ENCODE data around the gene NBPF4.
"Not testable (repeated sequence)": the region's sequence is repeated elsewhere in the genome, so short reads cannot be mapped to it uniquely, and the experiment has no call there.

NBPF4 gene

GRCh38 chr1:108211014-108211413 is 32.9 kb downstream of the NBPF4 start:
- no peak for DNase-seq (ENCODE audit: low read depth)

- DNase-seq (ENCODE audit: low read depth), result no peak
Observed at GRCh38 chr1:108209456-108210108, 34.3 kb downstream of the NBPF4 start.

GRCh38 chr1:108208724-108209446 is 35.0 kb downstream of the NBPF4 start:
- no peak for DNase-seq (ENCODE audit: low read depth)

- not testable (repeated sequence) for DNase-seq (ENCODE audit: low read depth)
Observed at GRCh38 chr1:108203582-108203981, 40.3 kb downstream of the NBPF4 start.

GRCh38 chr1:108201687-108202086 is 42.2 kb downstream of the NBPF4 start:
- DNase-seq (ENCODE audit: low read depth), result no peak

- DNase-seq (ENCODE audit: low read depth), result peak; percentile 81
Observed at GRCh38 chr1:108200687-108201051, 43.2 kb downstream of the NBPF4 start.

GRCh38 chr1:108199781-108200686 is 43.8 kb downstream of the NBPF4 start, which contains the start of gene SLC25A24:
Gene SLC25A24 (minus strand): TSS chr1:108200343. CDS start chr1:108200138, 205 bp downstream.
- DNase-seq (ENCODE audit: low read depth), result peak; percentile 78

GRCh38 chr1:108199201-108199691 is 44.6 kb downstream of the NBPF4 start:
- peak; percentile 31 for DNase-seq (ENCODE audit: low read depth)

- DNase-seq (ENCODE audit: low read depth), result no peak
Observed at GRCh38 chr1:108194051-108194450, 49.8 kb downstream of the NBPF4 start.

- DNase-seq (ENCODE audit: low read depth), result no peak
Observed at GRCh38 chr1:108193333-108193732, 50.5 kb downstream of the NBPF4 start.

GRCh38 chr1:108192581-108192980 is 51.3 kb downstream of the NBPF4 start:
- no peak for DNase-seq (ENCODE audit: low read depth)

GRCh38 chr1:108190686-108191416 is 53.0 kb downstream of the NBPF4 start:
- no peak for DNase-seq (ENCODE audit: low read depth)

GRCh38 chr1:108190001-108190634 is 53.8 kb downstream of the NBPF4 start:
- no peak for DNase-seq (ENCODE audit: low read depth)

GRCh38 chr1:108188801-108189200 is 55.1 kb downstream of the NBPF4 start:
- no peak for DNase-seq (ENCODE audit: low read depth)

GRCh38 chr1:108182959-108183700 is 60.7 kb downstream of the NBPF4 start:
- DNase-seq (ENCODE audit: low read depth), result no peak

- DNase-seq (ENCODE audit: low read depth), result no peak
Observed at GRCh38 chr1:108179018-108179417, 64.9 kb downstream of the NBPF4 start.
